GM18861 (cell line): ENCODE measurements around the gene ITGB1.
"Not testable (repeated sequence)": the region's sequence is repeated elsewhere in the genome, so short reads cannot be mapped to it uniquely, and the experiment has no call there.

Experiments used
- ATAC-seq: cut with Tn5 transposase; IDR thresholded peaks from one replicate; pipeline ENCODE4 v1.9.1; 2021; ENCODE audit not compliant: unreplicated experiment

Gene ITGB1

GRCh38 chr10:32940321-32941301 is 17.4 kb downstream of the ITGB1 start:
- peak; percentile 47 for ATAC-seq

- no peak for ATAC-seq
These were observed 18.5 kb downstream of the ITGB1 start for GRCh38 chr10:32939296-32940111.

GRCh38 chr10:32938554-32939061 is 19.4 kb downstream of the ITGB1 start:
- ATAC-seq, result no peak

- no peak for ATAC-seq
These were observed 20.1 kb downstream of the ITGB1 start for GRCh38 chr10:32937911-32938424.

- no peak for ATAC-seq
These were observed 25.8 kb downstream of the ITGB1 start for GRCh38 chr10:32932225-32932729.

- no peak for ATAC-seq
These were observed 26.4 kb downstream of the ITGB1 start for GRCh38 chr10:32931593-32931992.

- ATAC-seq, result no peak
These were observed 28.0 kb downstream of the ITGB1 start for GRCh38 chr10:32930036-32930435.

GRCh38 chr10:32929634-32930033 is 28.4 kb downstream of the ITGB1 start:
- no peak for ATAC-seq

- no peak for ATAC-seq
These were observed 30.3 kb downstream of the ITGB1 start for GRCh38 chr10:32927750-32928149.

GRCh38 chr10:32923849-32924248 is 34.2 kb downstream of the ITGB1 start:
- ATAC-seq, result no peak

GRCh38 chr10:32923134-32923533 is 34.9 kb downstream of the ITGB1 start:
- no peak for ATAC-seq

- ATAC-seq, result no peak
These were observed 35.9 kb downstream of the ITGB1 start for GRCh38 chr10:32922170-32922569.

GRCh38 chr10:32917817-32918216 is 40.2 kb downstream of the ITGB1 start:
- ATAC-seq, result not testable (repeated sequence)

- no peak for ATAC-seq
These were observed 46.6 kb downstream of the ITGB1 start for GRCh38 chr10:32911285-32912016.

GRCh38 chr10:32909970-32910369 is 48.1 kb downstream of the ITGB1 start:
- ATAC-seq, result not testable (repeated sequence)

- no peak for ATAC-seq
These were observed 48.6 kb downstream of the ITGB1 start for GRCh38 chr10:32909456-32909855.

- no peak for ATAC-seq
These were observed 51.4 kb downstream of the ITGB1 start for GRCh38 chr10:32906595-32906994.

- ATAC-seq, result no peak
These were observed 52.6 kb downstream of the ITGB1 start for GRCh38 chr10:32905466-32905865.

- ATAC-seq, result no peak
These were observed 56.2 kb downstream of the ITGB1 start for GRCh38 chr10:32901815-32902214.

- ATAC-seq, result not testable (repeated sequence)
These were observed 62.6 kb downstream of the ITGB1 start for GRCh38 chr10:32895200-32895968.
